Endothelial cell of umbilical vein (primary cell): Measurements from ENCODE around the gene FSD2. TPM values are rescaled to one million over a fixed set of nuclear protein-coding genes. Genes with fewer than 3 reads are reported as not detected.
A peak's percentile ranks its signal among the peaks of the same experiment; 100 is the strongest.

Source experiments
- BruUV-seq: library from RNA; stranded (reverse); fragments of 400-500 nt; replicated peaks from 2 replicates; lab custom pipeline; 2021; lab: Mats Ljungman, UMichigan
- CTCF ChIA-PET: fragments of 300-600, 350-600 bp; sonication (Branson Sonifier 250); formaldehyde crosslinking; loops from one replicate; lab custom pipeline; 2021; ENCODE audit warnings: antibody characterized with exemption, inconsistent platforms; lab: Charles Lee
- POLR2A ChIA-PET: fragments of 300-600, 350-600 bp; sonication (Branson Sonifier 250); formaldehyde crosslinking; loops from one replicate; lab custom pipeline; 2021; ENCODE audit warnings: antibody characterized with exemption, inconsistent platforms; lab: Charles Lee
- DNase-seq: peaks from one replicate; pipeline ENCODE4 v3.0.0-alpha.2; 2011; ENCODE audit warnings: low read depth, low spot score
- FAIRE-seq: peaks from 2 replicates; lab custom pipeline; 2011; peaks lifted over from hg19 to GRCh38; lab: Jason Lieb, UNC
- H2AFZ ChIP-seq: 2 replicates; pipeline ENCODE4 v1.6.0; 2012; ENCODE audit warnings: low read depth, low read length, control low read depth, inconsistent platforms
- H3K27ac ChIP-seq: 2 replicates; pipeline ENCODE4 v1.5.1; 2011; ENCODE audit warnings: low read depth, mild to moderate bottlenecking, control low read depth, low read length, moderate library complexity; ENCODE audit not compliant: insufficient read depth
- H3K27me3 ChIP-seq, 2 experiments: 2 replicates each; pipeline versions ENCODE4 v1.6.0 to v1.6.1; 2011; ENCODE audit warnings: low read length in 2 of 2, mixed read lengths in 1 of 2; ENCODE audit not compliant: control insufficient read depth in 2 of 2, insufficient read depth in 2 of 2
- H3K36me3 ChIP-seq, 2 experiments: 2 replicates in 1 of 2; 3 replicates in 1 of 2; pipeline ENCODE4 v1.5.1; 2011; ENCODE audit warnings: low read length in 2 of 2, mild to moderate bottlenecking in 1 of 2, moderate library complexity in 1 of 2; ENCODE audit not compliant: control insufficient read depth in 2 of 2, insufficient read depth in 2 of 2; ENCODE audit errors: extremely low read depth in 1 of 2
- H3K4me1 ChIP-seq: 3 replicates; pipeline ENCODE4 v1.5.1; 2011; ENCODE audit warnings: mild to moderate bottlenecking, low read length; ENCODE audit not compliant: control insufficient read depth, insufficient read depth; ENCODE audit errors: extremely low read depth
- H3K4me2 ChIP-seq: 2 replicates; pipeline ENCODE4 v1.6.1; 2011; ENCODE audit warnings: low read length, control low read depth, mixed read lengths; ENCODE audit not compliant: insufficient read depth
- H3K4me3 ChIP-seq, 3 experiments: fragments of 200-600 bp in 1 of 3; sonication (generic), shearing (Covaris generic) in 1 of 3; replicated peaks in 1 of 3; 2 replicates each; pipeline ENCODE4 v1.5.1; 2011 to 2016; ENCODE audit warnings: control low read depth in 3 of 3, low read length in 3 of 3, mild to moderate bottlenecking in 2 of 3, inconsistent platforms in 1 of 3, low read depth in 1 of 3, moderate library complexity in 1 of 3; ENCODE audit not compliant: insufficient read depth in 1 of 3
- H3K79me2 ChIP-seq: 2 replicates; pipeline ENCODE4 v1.6.0; 2012; ENCODE audit warnings: low read length, inconsistent platforms; ENCODE audit not compliant: control insufficient read depth, insufficient read depth
- H3K9ac ChIP-seq: replicated peaks from 2 replicates; pipeline ENCODE3; 2011; ENCODE audit warnings: low read length, control low read depth; ENCODE audit not compliant: insufficient read depth; ENCODE audit errors: extremely low read depth
- H3K9me1 ChIP-seq: replicated peaks from 3 replicates; pipeline ENCODE4 v1.6.0; 2011; ENCODE audit warnings: mild to moderate bottlenecking, low read length; ENCODE audit not compliant: control insufficient read depth, insufficient read depth; ENCODE audit errors: extremely low read depth
- H3K9me3 ChIP-seq: replicated peaks from 2 replicates; pipeline ENCODE4 v1.5.1; 2012; ENCODE audit warnings: low read length, inconsistent platforms; ENCODE audit not compliant: control insufficient read depth, insufficient read depth
- H4K20me1 ChIP-seq: replicated peaks from 2 replicates; pipeline ENCODE3; 2011; ENCODE audit warnings: mild to moderate bottlenecking, low read length; ENCODE audit not compliant: control insufficient read depth, insufficient read depth; ENCODE audit errors: extremely low read depth
- CTCF ChIP-seq, 2 donors: IDR thresholded peaks; 1 replicate in 1 of 2; 2 replicates in 1 of 2; pipeline ENCODE4 v1.5.1; 2011; ENCODE audit warnings: low read length in 2 of 2, mild to moderate bottlenecking in 2 of 2, moderate library complexity in 2 of 2, control low read depth in 1 of 2, inconsistent platforms in 1 of 2, low read depth in 1 of 2; ENCODE audit not compliant: insufficient read depth in 1 of 2; ENCODE audit errors: extremely low read depth in 1 of 2
- EZH2 ChIP-seq: IDR thresholded peaks from 2 replicates; pipeline ENCODE4 v1.6.1; 2012; ENCODE audit warnings: borderline replicate concordance, low read depth, mild to moderate bottlenecking, moderate library complexity, low read length, inconsistent platforms; ENCODE audit not compliant: severe bottlenecking
- FOS ChIP-seq: IDR thresholded peaks from 2 replicates; pipeline ENCODE4 v1.6.1; 2011; ENCODE audit warnings: mild to moderate bottlenecking, low read length, moderate library complexity, borderline replicate concordance; ENCODE audit not compliant: insufficient read depth
- GATA2 ChIP-seq: IDR thresholded peaks from 2 replicates; pipeline ENCODE4 v1.7.0; 2011; ENCODE audit warnings: low read depth, mild to moderate bottlenecking, moderate library complexity, mixed read lengths, low read length; ENCODE audit not compliant: insufficient read length, insufficient read depth
- JUN ChIP-seq: IDR thresholded peaks from 2 replicates; pipeline ENCODE4 v1.6.1; 2011; ENCODE audit warnings: borderline replicate concordance, low read depth; ENCODE audit not compliant: insufficient read length, insufficient read depth
- MAX ChIP-seq: IDR thresholded peaks from 2 replicates; pipeline ENCODE4 v1.6.1; 2011; ENCODE audit not compliant: insufficient read depth, insufficient read length
- MYC ChIP-seq: IDR thresholded peaks from one replicate; pipeline ENCODE4 v1.6.1; 2011; ENCODE audit warnings: mild to moderate bottlenecking, low read depth, low read length
- POLR2A ChIP-seq: IDR thresholded peaks from 2 replicates; pipeline ENCODE4 v1.6.1; 2012; ENCODE audit warnings: low read depth, mild to moderate bottlenecking, control low read depth, low read length
- POLR2AphosphoS5 ChIP-seq: IDR thresholded peaks from 2 replicates; pipeline ENCODE4 v1.6.1; 2012; ENCODE audit warnings: low read depth, mild to moderate bottlenecking, control low read depth, low read length, moderate library complexity; ENCODE audit not compliant: insufficient read depth
- dilution Hi-C: fragments of 300-500 bp; cut with MboI; formaldehyde crosslinking; loops from one replicate; pipeline ENCODE4 v1.15.0; 2019; ENCODE audit warnings: low sequenced_read_pairs; ENCODE audit not compliant: extremely low pct_ligation_motif_present
- intact Hi-C: fragments of 100-400 bp; cut with micrococcal nuclease; formaldehyde crosslinking; loops from one replicate; pipeline ENCODE4 v1.10.0; 2022
- polyA plus RNA-seq, 4 experiments: library from polyadenylated mRNA; depleted of rRNA in 3 of 4; stranded (reverse) in 3 of 4; unstranded in 1 of 4; fragments of >200 nt; gene quantifications; 2 replicates each; pipeline versions ENCODE4 v1.2.1 to v1.2.3, GENCODE V29; 2011 to 2012; ENCODE audit warnings: missing spikeins in 1 of 4
- total RNA-seq: library from RNA; stranded (reverse); gene quantifications from 2 replicates; pipeline ENCODE4 v1.2.3, GENCODE V29; 2021

FSD2 gene
- total and polyA plus RNA-seq, 2 donors (not counting 3 experiments of a cell fraction or from before 2014, with no cell fraction given) = not detected

GRCh38 chr15:82749951-82750830 is 55.7 kb downstream of the FSD2 start:
- Histone ChIP-seq H3K9me1 (no peaks in the 10 kb centered on the region), H2AFZ (peak overlapping the region; percentile 49), H3K79me2 (peaks cover 43% of the 10 kb centered on the region), H3K4me1 (peaks cover 15% of the 10 kb centered on the region), H3K9ac (peak overlapping the region; percentile 72), H3K4me3 (peak overlapping the region; percentile 61 to 85 (median 80)), H3K27me3 (no peaks in the 10 kb centered on the region), H4K20me1 (no peaks in the 10 kb centered on the region), H3K9me3 (no peaks in the 10 kb centered on the region), H3K36me3 (peaks cover 0 to 2% of the 10 kb centered on the region in 2 experiments), H3K4me2 (peak overlapping the region; percentile 79), H3K27ac (peak overlapping the region; percentile 48)
- CTCF ChIA-PET = interaction anchor here (0.8 to 2.3 kb wide), 6 partner anchors 8 to 219 kb away, joined by 3 to 9 read pairs (median 3); partner anchors contain the start of gene RPS17
- POLR2A ChIA-PET = interaction anchor here (1.0 kb wide), 2 partner anchors 60 to 210 kb away, joined by 3 read pairs; partner anchors contain the start of genes RPS17 and WHAMM
- TF ChIP-seq MAX (peak; percentile 75), POLR2A (peak; percentile 96), MYC (peak; percentile 13), POLR2AphosphoS5 (peak; percentile 89), GATA2 (no peak)
- intact Hi-C loops (loop anchor here (1.0 to 5.0 kb wide), 5 partner anchors 41 to 457 kb away; partner anchors contain the start of genes AP3B2, HDGFL3, RAMAC and RPS17), dilution Hi-C loops (no loop called here)
- peak; percentile 95 for DNase-seq
- peak; percentile 98 for FAIRE-seq
- BruUV-seq = TSS peak; percentile 90

GRCh38 chr15:82748315-82748714 is 57.6 kb downstream of the FSD2 start:
- no peaks in the 10 kb centered on the region for H3K9me1 ChIP-seq
- dilution Hi-C loops = no loop called here
- no peak overlapping the region for H3K27ac ChIP-seq
- TF ChIP-seq MAX (no peak), MYC (no peak), POLR2AphosphoS5 (no peak), FOS (no peak), POLR2A (no peak), GATA2 (no peak), JUN (no peak), CTCF (IDR thresholded peaks at IDR 0.05; ENCODE audit: extremely low read depth in 1 of 2, insufficient read depth in 1 of 2, low read depth in 1 of 2, low read length in 2 of 2) (no peak), EZH2 (no peak)
- H4K20me1 ChIP-seq = no peaks in the 10 kb centered on the region
- H3K9ac ChIP-seq = no peak overlapping the region
- no peaks in the 10 kb centered on the region for H3K9me3 ChIP-seq
- no peak overlapping the region for H3K4me3 ChIP-seq
- no peaks in the 10 kb centered on the region for H3K36me3 ChIP-seq
- intact Hi-C loops = no loop called here
- POLR2A ChIA-PET = no interaction called here
- peaks cover 15% of the 10 kb centered on the region for H3K4me1 ChIP-seq
- CTCF ChIA-PET = interaction anchor here (2.3 kb wide), 1 partner anchor 10 kb away, joined by 6 read pairs; no protein-coding TSS in a partner anchor
- H2AFZ ChIP-seq = no peak overlapping the region
- no TSS peak for BruUV-seq
- no peak for DNase-seq
- FAIRE-seq = no peak
- peaks cover 28% of the 10 kb centered on the region for H3K79me2 ChIP-seq
- H3K27me3 ChIP-seq = no peaks in the 10 kb centered on the region
- no peak overlapping the region for H3K4me2 ChIP-seq
